GM10266 (cell line): ENCODE results near the gene FMN2.
"Not testable (repeated sequence)": the region's sequence is repeated elsewhere in the genome, so short reads cannot be mapped to it uniquely, and the experiment has no call there.

Source experiments
- DNase-seq: peaks from one replicate; pipeline ENCODE4 v3.0.0; 2012; ENCODE audit errors: extremely low spot score
- TF ChIP-seq, protein P1 (sequence below): IDR thresholded peaks from 2 replicates; pipeline ENCODE4 v1.5.1; 2012; ENCODE audit warnings: mild to moderate bottlenecking, low read depth; ENCODE audit not compliant: control insufficient read depth, insufficient read depth; ENCODE audit errors: missing control alignments

FMN2 gene

DNA sequence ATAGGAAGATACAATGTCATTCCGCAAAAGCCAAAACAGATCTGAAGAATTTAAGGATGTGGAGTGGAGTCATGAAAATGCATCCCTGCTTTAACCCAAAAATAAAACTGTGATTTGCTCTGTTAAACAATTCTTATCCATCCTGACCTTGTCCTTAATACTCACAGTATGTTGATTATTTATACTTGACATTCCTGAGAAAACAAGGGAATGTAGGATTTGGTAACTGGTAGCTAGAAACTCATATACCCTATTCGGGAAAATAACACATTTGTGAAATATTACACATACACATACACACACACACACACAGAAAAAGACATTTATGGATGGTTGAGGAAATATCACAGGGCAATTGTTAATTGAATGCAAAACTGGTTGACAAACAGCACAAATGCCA, 80.2 kb downstream of the FMN2 start:
- TF ChIP-seq, protein P1, sequence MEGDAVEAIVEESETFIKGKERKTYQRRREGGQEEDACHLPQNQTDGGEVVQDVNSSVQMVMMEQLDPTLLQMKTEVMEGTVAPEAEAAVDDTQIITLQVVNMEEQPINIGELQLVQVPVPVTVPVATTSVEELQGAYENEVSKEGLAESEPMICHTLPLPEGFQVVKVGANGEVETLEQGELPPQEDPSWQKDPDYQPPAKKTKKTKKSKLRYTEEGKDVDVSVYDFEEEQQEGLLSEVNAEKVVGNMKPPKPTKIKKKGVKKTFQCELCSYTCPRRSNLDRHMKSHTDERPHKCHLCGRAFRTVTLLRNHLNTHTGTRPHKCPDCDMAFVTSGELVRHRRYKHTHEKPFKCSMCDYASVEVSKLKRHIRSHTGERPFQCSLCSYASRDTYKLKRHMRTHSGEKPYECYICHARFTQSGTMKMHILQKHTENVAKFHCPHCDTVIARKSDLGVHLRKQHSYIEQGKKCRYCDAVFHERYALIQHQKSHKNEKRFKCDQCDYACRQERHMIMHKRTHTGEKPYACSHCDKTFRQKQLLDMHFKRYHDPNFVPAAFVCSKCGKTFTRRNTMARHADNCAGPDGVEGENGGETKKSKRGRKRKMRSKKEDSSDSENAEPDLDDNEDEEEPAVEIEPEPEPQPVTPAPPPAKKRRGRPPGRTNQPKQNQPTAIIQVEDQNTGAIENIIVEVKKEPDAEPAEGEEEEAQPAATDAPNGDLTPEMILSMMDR, result no peak
- no peak for DNase-seq

DNA sequence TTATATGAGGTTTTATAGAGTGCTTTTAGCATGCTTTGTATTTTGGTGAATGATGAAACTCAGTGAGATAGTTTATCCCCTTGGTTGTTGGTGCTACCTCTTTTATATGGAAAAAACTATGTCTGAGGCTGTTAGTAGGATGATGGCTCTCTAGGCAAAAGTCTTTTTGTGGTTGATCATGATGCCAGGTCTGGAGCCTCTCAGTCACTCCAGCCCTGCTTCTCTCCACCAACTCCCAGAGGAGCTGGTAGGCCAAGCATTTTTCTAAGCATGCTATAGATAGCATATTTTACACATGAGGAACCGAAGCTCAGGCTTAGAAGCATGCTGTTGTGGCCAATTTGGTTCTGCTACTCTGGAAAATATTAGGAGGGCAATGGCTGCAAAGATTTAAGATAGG, 82.2 kb downstream of the FMN2 start:
- TF ChIP-seq, protein P1, result no peak
- DNase-seq, result no peak

DNA sequence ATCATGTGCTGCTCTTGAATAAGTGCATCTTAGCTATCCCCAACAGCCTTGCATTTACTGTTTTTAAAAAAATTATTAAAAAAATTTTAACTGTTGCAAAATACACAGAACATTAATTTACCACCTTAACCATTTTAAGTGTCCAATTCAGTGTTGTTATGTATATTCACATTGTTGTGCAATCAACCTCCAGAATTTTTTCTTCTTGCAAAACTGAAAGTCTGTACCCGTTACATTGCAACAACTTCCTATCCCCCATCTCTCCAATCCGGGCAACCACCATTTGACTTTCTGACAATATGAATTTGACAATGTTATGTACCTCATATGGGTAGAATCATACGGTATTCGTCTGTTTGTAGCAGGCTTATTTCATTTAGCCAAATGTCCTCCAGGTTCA, 83.1 kb downstream of the FMN2 start:
- TF ChIP-seq, protein P1, result no peak
- DNase-seq, result no peak

DNA sequence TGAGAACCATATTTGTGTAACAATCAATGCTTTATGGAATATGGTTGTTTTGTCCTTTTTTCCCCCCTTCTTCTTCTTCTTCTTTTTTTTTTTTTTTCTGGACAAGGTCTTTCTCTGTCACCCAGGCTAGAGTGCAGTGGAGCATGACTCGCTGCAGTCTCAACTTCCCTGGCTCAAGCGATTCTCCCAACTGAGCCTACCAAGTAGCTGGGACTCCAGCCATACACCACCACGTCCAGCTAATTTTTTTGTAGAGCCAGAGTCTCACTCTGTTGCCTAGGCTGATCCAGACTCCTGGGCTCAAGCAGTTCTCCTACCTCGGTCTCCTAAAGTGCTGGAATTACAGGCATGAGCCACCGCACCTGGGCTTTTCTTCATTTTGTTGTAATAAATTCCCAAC, 86.7 kb downstream of the FMN2 start:
- no peak for DNase-seq
- TF ChIP-seq, protein P1, result no peak

DNA sequence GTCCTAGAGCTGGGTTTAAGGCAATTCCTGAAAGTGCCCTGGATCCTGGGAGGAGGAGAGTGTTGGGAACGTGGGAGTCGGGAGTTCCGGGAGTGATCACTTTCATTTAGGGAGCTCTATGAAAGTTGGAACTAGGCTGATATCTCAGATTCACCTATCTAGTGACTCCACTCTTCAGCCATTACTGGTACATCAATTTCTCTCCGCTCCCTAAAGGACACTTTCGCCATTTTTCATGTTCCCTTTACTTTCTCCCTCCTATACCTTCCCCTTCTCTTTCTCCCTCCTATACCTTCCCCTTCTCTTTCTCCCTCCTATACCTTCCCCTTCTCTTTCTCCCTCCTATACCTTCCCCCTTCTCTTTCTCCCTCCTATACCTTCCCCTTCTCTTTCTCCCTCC, 93.0 kb downstream of the FMN2 start:
- not testable (repeated sequence) for DNase-seq

DNA sequence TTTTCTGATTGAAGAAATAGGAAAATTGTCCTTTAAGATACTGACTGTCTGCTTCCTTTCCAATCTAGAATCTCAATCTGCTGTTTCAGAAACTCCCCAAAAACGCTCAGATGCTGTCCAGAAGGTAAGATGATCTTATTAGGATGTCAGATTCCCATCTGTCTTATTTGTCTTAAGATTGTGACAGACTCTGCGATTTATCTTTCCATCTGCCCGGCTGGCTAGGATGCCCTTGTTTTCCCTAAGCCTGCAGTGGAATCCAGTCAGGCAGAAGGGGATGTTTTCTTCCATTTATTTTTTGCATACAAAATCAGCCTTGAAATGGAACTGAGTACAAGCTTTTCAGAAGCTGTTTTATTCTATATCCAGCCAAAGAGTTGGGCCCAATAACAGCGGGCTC, 96.5 kb downstream of the FMN2 start:
- TF ChIP-seq, protein P1, result no peak
- no peak for DNase-seq

DNA sequence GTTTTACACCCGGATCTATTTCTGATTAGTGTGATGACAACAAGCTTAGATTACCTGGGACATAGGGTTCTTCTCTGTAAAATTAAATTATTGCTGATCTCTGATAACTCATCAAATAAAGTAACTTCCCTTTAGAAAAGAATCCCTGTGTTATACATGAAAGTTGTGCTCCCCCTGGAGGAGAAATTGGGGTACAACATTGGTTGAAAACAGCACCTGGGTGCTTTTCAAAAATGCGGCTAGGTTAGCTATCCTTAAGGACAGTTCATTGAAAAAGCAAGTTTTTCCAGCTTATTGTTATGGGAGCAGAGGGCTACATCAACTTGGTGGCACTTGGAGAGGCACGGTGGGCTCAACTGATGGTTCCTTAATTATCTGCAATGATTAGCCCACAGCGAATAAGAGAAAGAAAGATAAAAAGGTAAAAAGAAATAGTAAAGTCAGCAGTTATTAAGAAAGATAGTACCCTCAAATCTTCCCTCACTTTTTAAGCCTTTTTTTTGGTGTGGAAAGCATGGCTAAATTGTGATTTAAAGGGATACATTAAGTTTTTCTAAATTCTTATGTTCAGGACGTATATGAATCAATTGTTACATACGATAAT, 97.8 kb downstream of the FMN2 start:
- DNase-seq, result peak; percentile 22
- TF ChIP-seq, protein P1, result peak; percentile 66

DNA sequence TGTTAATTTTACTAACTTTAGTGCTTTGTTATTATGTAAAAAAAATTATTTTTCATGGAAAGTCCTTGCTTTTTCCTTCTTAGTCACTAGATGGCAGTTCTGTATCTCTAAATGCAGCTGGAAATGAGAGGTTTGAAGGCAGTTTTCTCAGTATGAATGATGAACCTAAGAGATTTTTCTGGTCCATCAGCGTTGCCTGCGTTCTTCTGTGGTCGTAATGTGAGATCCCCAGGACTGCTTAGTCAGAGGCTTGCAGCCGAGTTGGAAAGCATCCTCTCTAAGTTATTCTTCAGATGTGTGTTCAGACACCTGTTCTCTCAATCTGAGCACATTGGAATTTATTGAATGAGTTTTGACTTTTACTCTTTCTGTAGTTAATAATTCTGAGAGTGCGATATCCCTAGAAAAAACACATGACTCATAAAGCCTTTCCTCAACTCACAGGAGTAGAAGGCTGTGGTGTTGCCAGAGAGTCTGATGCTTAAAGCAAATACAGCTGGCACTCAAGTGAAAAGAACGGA, 99.3 kb downstream of the FMN2 start:
- DNase-seq, result no peak
- TF ChIP-seq, protein P1, result no peak
